ENCODE results near the gene RNF4.
A peak's percentile ranks its signal among the peaks of the same experiment; 100 is the strongest.
"Not testable (repeated sequence)": the region's sequence is repeated elsewhere in the genome, so short reads cannot be mapped to it uniquely, and the experiment has no call there.

The RNF4 gene

GRCh38 chr4:2457481-2458295, 11.2 kb upstream of the RNF4 start:
- DNase-seq (ENCODE audit: low read depth in 1 of 2, low spot score in 1 of 2) = no peak

DNA sequence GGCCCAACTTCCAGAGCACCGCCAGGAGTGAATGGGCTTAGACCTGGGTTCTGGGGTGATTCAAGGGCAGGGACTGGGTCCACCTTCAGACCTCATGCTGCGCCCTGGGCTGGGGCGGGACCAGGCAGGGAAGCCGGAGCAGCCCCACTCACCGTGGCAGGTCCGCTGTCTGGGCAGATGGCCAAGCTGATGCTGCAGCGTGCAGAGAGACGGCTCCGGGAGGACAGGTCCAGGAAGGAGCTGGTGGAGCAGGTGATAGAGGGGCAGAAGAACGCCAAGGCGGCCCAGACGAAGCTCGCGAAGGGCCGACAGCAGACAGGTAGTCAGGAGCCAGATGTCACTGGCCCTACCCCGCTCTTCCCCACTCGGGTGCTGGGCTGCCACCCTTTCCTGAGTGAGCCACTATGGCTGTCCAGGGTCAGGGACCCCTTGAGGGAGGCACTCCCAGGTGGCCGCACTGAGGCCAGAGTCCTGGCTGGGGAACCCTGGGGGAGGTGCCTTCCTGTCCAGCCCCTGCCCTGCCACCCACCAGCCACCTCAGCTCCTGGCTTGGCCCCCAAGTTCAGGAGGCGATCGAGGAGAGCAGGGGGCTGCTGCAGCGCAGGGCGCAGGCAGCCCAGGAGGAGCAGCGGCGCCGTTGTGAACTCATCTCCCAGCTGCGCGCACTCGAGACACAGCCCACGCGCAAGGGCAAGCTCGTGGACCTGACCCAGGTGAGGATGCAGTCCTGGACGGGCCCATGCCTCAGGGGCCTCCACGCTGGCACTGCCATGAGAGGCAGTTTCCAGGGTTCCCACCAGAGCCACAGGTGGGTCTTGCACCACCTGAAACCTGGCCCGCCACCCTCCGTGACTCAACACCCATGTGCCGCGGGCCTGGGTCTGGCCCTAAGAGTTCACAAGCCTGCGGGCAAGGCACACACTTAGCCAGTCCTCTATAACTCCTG, 10.1 kb upstream of the RNF4 start:
- DNase-seq (ENCODE audit: low read depth in 1 of 2, low spot score in 1 of 2) = no peak

GRCh38 chr4:2459589-2460349, 9.1 kb upstream of the RNF4 start:
- DNase-seq (ENCODE audit: low read depth in 1 of 2, low spot score in 1 of 2) = no peak

GRCh38 chr4:2461246-2461960, 7.5 kb upstream of the RNF4 start:
- DNase-seq (ENCODE audit: low read depth in 1 of 2, low spot score in 1 of 2) = no peak

- peak; percentile 32 to 36 for DNase-seq (ENCODE audit: low read depth in 1 of 2, low spot score in 1 of 2)
Observed at GRCh38 chr4:2462218-2462991, 6.5 kb upstream of the RNF4 start.

- no peak for DNase-seq (ENCODE audit: low read depth in 1 of 2, low spot score in 1 of 2)
Observed at GRCh38 chr4:2462992-2463762, 5.7 kb upstream of the RNF4 start.

GRCh38 chr4:2465032-2465431, 3.9 kb upstream of the RNF4 start:
- no peak for DNase-seq (ENCODE audit: low read depth in 1 of 2, low spot score in 1 of 2)

DNA sequence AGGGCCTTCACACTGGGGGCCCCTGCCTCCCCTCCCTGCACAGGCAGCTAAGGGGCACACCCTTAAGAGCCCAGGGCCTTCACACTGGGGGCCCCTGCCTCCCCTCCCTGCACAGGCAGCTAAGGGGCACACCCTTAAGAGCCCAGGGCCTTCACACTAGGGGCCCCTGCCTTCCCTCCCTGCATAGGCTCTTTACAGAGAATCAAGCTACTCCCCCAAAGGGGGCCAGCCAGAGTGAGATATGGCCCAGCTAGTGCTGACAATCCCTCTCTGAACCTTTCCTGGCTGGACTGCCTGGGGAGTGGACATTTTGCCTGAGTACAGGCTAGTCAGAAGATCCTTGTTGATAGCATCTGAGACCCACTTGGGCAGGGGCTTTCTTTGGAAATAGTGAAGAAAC, 3.4 kb upstream of the RNF4 start:
- DNase-seq (ENCODE audit: low read depth in 1 of 2, low spot score in 1 of 2) = not testable (repeated sequence)

DNA sequence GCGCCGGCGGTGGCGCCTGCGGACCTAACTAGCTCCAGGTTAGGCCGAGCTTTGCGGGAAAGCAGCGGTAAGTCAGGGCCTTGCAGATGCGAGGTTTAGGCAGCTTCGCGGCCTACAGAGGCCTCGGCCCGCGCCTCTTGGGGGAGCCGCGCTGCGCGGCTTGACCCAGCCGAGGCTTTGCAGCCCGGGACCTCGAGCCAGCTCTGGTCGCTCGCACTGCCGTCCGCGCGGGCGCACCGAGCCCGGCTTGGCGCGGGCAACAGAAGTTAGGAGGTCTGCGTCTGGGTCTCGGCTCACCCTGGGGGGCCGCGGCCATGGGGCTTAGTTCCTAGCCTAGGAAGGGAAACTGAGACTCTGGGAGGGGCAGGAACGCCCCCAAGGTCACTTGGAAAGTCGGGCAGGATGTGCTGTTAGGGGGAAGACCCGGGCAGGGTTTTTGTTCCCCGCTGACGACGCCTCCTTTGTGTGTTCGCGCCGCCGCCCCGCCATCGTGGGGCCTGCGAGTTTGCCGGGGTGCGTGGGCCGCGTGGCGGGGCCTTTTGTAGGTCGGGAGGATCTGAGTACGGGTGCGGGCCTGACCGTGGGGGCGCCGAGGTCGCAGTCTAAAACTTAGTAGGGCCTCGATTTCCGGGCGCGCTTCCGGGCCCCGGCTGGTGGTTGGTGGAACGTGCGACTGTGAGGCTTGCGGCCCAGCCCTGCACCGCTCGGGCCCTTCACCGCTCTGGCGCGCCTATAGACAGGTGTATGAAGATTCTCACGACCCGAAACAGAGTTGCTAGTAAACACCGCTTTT, 482 bp downstream of the RNF4 start:
- DNase-seq (ENCODE audit: low read depth in 1 of 2, low spot score in 1 of 2) = peak; percentile 43 to 62

DNA sequence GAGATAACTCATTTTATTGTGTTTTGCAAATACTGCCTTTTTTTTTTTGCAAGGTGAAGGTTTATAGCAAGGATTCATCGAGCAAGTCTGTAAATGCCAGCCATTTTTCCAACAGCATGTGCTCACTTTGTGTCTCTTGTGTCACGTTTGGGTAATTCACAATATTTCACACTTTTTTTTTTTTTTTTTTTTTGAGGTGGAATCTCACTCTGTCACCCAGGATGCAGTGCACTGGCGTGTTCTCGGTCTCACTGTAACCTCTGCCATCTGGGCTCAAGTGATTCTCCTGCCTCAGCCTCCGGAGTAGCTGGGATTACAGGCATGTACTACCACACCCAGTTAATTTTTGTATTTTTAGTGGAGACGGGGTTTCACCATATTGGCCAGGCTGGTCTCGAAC, 1.9 kb downstream of the RNF4 start:
- DNase-seq (ENCODE audit: low read depth in 1 of 2, low spot score in 1 of 2) = no peak

DNA sequence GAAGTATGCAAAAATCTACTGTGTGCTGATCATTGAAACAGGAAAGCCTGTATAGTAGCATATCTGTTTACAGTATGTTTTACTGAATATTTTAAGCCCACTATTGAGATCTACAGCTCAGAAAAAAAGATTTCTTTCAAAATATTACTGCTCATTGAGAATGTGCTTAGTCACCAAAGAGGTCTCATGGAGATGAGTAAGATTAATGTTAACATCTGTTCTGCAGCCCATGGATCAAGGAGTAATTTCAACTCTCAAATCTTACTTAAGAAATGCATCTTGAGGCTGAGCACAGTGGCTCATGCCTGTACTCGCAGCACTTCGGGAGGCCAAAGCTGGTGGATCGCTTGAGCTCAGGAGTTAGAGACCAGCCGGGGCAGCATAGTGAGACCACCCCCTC, 3.3 kb downstream of the RNF4 start:
- no peak for DNase-seq (ENCODE audit: low read depth in 1 of 2, low spot score in 1 of 2)

GRCh38 chr4:2478229-2478628, 9.3 kb downstream of the RNF4 start:
- no peak for DNase-seq (ENCODE audit: low read depth in 1 of 2, low spot score in 1 of 2)

DNA sequence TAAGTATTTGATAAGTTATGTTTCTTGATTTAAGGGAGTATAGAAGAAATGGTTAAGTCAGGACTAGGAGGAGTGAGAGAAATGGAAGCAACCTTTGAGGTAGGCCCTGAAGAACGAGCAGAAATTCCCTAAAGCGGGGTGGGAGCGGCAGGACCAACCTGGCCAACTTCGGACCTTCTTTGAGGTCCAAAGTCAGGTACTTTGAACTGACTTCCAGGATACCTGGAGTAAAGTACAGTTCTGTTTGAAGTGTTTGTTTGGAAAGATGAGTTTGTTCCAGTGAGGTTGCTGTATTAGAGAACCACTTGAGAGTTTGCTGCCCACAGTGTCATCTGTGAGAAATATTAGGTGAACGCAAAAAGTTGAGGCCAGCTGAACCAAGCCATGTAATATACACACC, 11.7 kb downstream of the RNF4 start:
- no peak for DNase-seq (ENCODE audit: low read depth in 1 of 2, low spot score in 1 of 2)

DNA sequence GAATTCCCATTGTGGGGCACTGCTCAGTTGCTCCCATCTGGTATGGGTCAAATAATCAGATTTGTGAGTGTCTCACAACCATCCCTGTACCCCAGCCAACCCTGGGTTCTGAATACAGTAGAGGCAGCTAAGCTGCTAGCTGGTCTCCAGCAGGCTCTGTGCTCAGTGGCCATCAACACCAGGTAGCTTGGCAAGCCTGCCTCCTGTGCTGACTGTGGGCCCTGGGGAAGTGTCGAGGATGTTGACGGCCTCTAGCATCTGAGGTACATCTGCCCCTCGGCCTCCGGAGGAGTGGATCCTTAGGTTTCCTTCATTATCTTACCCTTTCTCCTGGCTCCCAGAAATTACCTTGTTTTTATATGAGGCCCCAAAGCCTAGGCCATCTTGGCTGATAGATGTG, 13.3 kb downstream of the RNF4 start:
- no peak for DNase-seq (ENCODE audit: low read depth in 1 of 2, low spot score in 1 of 2)

- DNase-seq (ENCODE audit: low read depth in 1 of 2, low spot score in 1 of 2) = no peak
Observed at GRCh38 chr4:2482693-2483092, 13.8 kb downstream of the RNF4 start.

GRCh38 chr4:2483237-2483636, 14.3 kb downstream of the RNF4 start:
- no peak for DNase-seq (ENCODE audit: low read depth in 1 of 2, low spot score in 1 of 2)

DNA sequence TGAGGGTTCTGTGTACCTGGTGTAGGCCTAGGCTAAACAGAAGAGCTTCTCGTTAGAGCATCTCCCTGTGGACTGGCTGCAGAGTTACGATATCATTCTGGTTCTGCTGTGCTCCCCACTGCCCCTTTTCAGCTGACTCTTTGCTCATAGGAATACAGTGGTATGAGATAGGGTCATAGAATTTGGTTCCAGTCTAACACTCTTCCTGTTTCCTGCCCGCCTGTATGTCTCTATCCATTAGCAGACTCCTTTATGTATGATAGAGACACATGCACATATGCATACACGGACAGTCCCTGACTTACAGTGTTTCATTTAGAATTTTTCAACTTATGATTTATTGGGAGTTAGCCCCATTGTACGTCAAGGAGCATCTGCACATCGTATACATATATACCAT, 15.3 kb downstream of the RNF4 start:
- no peak for DNase-seq (ENCODE audit: low read depth in 1 of 2, low spot score in 1 of 2)

DNA sequence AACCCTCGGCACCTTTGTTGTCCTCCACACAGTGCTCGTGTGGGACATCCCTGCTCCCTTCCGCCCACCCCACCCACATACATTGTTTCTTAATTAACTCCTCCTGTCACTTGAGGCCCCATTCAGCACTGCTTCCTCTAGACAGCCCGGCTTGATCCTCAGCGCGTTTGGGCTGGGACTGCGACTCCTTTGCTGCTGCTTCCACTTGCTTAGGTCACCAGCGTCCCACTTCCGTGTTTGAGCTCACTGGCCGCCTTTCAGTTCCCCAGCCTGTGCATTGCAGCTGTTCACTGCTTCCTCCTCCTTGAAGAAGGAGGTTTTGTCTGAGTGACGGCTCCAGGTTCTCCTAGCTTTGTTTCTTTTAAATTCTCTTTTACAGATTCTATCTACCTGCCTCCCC, 16.1 kb downstream of the RNF4 start:
- peak; percentile 19 to 35 for DNase-seq (ENCODE audit: low read depth in 1 of 2, low spot score in 1 of 2)

- DNase-seq (ENCODE audit: low read depth in 1 of 2, low spot score in 1 of 2) = no peak
Observed at GRCh38 chr4:2485956-2486355, 17.1 kb downstream of the RNF4 start.
